GM12873 (cell line): ENCODE measurements around the gene PLPP1.

Experiments
- TF ChIP-seq, protein P1 (sequence below): IDR thresholded peaks from 2 replicates; pipeline ENCODE4 v1.5.1; 2012; ENCODE audit warnings: low read depth, mild to moderate bottlenecking, moderate library complexity, low read length, control low read depth; ENCODE audit not compliant: insufficient read depth; ENCODE audit errors: missing control alignments

The PLPP1 gene

GRCh38 chr5:55533521-55534435 lies 986 bp downstream of the PLPP1 start:
- TF ChIP-seq, protein P1, sequence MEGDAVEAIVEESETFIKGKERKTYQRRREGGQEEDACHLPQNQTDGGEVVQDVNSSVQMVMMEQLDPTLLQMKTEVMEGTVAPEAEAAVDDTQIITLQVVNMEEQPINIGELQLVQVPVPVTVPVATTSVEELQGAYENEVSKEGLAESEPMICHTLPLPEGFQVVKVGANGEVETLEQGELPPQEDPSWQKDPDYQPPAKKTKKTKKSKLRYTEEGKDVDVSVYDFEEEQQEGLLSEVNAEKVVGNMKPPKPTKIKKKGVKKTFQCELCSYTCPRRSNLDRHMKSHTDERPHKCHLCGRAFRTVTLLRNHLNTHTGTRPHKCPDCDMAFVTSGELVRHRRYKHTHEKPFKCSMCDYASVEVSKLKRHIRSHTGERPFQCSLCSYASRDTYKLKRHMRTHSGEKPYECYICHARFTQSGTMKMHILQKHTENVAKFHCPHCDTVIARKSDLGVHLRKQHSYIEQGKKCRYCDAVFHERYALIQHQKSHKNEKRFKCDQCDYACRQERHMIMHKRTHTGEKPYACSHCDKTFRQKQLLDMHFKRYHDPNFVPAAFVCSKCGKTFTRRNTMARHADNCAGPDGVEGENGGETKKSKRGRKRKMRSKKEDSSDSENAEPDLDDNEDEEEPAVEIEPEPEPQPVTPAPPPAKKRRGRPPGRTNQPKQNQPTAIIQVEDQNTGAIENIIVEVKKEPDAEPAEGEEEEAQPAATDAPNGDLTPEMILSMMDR = no peak

DNA sequence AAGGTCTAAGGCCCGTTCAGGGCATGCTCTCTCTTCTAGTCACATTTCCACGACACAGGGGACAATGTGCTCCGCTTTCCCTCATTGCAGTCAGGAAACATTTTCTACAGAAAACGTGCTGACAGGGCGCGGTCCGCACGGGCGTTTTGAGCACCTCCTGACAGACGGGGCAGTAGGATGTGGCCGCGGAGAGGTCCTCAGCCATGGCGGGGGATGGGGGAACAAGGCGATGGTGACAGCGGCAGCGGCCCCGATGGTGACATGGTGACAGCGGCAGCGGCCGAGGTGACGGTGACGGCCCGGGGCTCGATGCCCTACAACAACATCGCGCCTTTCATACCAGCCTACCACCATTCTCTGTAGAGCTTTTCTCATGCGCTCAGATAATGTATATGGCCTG lies 4.1 kb downstream of the PLPP1 start:
- TF ChIP-seq, protein P1 = no peak

GRCh38 chr5:55524816-55525215 lies 9.9 kb downstream of the PLPP1 start:
- TF ChIP-seq, protein P1 = no peak

- TF ChIP-seq, protein P1 = no peak
These were observed 11.5 kb downstream of the PLPP1 start for GRCh38 chr5:55523293-55523692.

- TF ChIP-seq, protein P1 = no peak
These were observed 12.9 kb downstream of the PLPP1 start for GRCh38 chr5:55521881-55522280.

- TF ChIP-seq, protein P1 = no peak
These were observed 14.5 kb downstream of the PLPP1 start for GRCh38 chr5:55520117-55520839.

- TF ChIP-seq, protein P1 = no peak
These were observed 15.9 kb downstream of the PLPP1 start for GRCh38 chr5:55518831-55519390.
